Measurements from ENCODE around the gene CPEB1.

CPEB1 gene

GRCh38 chr15:82571722-82572222, 75.4 kb downstream of the CPEB1 start (continued):
- TF ChIP-seq ZNF629 (tag by site-specific recombination; IDR thresholded peaks at IDR 0.05) (peak; percentile 89), ZNF302 (tag by site-specific recombination; IDR thresholded peaks at IDR 0.05; ENCODE audit: low read depth) (no peak), TCF7L2 (IDR thresholded peaks at IDR 0.05; ENCODE audit: borderline replicate concordance, low read depth, low read length) (0 out of 2 replicates have a peak, but pooled peaks have one; percentile 6), SP3 (tag by site-specific recombination; IDR thresholded peaks at IDR 0.05) (peak; percentile 87), KLF9 (tag by site-specific recombination; IDR thresholded peaks at IDR 0.05; ENCODE audit: low read depth) (no peak; the same call in 1 of the 2 replicates), ZXDB (tag by site-specific recombination; IDR thresholded peaks at IDR 0.05) (0 out of 2 replicates have a peak, but pooled peaks have one; percentile 66), ZEB2 (tag by site-specific recombination; IDR thresholded peaks at IDR 0.05) (peak; percentile 76), ZNF792 (tag by site-specific recombination; IDR thresholded peaks at IDR 0.05) (peak; percentile 43; the same call in 1 of the 2 replicates), ZNF600 (tag by site-specific recombination; IDR thresholded peaks at IDR 0.05) (peak; percentile 98), ZIC2 (tag by site-specific recombination; IDR thresholded peaks at IDR 0.05) (peak; percentile 77), ZNF837 (tag by site-specific recombination; IDR thresholded peaks at IDR 0.05) (no peak), ZNF76 (tag by site-specific recombination; IDR thresholded peaks at IDR 0.05; ENCODE audit: borderline replicate concordance, low read depth) (peak; percentile 36; the same call in 1 of the 2 replicates), PBX3 (CRISPR knock-in tag; IDR thresholded peaks at IDR 0.05) (0 out of 2 replicates have a peak, but pooled peaks have one; percentile 19), GLI2 (tag by site-specific recombination; IDR thresholded peaks at IDR 0.05; ENCODE audit: borderline replicate concordance, low read depth) (no peak), ZNF660 (tag by site-specific recombination; IDR thresholded peaks at IDR 0.05) (peak; percentile 80), GLIS2 (tag by site-specific recombination; IDR thresholded peaks at IDR 0.05) (peak; percentile 90), ZNF830 (tag by site-specific recombination; IDR thresholded peaks at IDR 0.05; ENCODE audit: low read depth) (no peak)
- TF ChIP-seq, protein P1, sequence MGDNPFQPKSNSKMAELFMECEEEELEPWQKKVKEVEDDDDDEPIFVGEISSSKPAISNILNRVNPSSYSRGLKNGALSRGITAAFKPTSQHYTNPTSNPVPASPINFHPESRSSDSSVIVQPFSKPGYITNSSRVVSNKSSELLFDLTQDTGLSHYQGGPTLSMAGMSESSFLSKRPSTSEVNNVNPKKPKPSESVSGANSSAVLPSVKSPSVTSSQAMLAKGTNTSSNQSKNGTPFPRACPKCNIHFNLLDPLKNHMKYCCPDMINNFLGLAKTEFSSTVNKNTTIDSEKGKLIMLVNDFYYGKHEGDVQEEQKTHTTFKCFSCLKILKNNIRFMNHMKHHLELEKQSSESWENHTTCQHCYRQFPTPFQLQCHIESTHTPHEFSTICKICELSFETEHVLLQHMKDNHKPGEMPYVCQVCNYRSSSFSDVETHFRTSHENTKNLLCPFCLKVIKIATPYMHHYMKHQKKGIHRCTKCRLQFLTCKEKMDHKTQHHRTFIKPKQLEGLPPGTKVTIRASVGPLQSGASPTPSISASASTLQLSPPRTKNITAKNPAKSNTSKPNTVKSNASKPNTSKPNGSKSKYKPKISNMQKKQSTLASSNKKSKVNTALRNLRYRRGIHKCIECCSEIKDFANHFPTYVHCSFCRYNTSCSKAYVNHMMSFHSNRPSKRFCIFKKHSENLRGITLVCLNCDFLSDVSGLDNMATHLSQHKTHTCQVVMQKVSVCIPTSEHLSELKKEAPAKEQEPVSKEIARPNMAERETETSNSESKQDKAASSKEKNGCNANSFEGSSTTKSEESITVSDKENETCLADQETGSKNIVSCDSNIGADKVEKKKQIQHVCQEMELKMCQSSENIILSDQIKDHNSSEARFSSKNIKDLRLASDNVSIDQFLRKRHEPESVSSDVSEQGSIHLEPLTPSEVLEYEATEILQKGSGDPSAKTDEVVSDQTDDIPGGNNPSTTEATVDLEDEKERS (tag by site-specific recombination; IDR thresholded peaks at IDR 0.05): no peak
- TF ChIP-seq, protein P2, sequence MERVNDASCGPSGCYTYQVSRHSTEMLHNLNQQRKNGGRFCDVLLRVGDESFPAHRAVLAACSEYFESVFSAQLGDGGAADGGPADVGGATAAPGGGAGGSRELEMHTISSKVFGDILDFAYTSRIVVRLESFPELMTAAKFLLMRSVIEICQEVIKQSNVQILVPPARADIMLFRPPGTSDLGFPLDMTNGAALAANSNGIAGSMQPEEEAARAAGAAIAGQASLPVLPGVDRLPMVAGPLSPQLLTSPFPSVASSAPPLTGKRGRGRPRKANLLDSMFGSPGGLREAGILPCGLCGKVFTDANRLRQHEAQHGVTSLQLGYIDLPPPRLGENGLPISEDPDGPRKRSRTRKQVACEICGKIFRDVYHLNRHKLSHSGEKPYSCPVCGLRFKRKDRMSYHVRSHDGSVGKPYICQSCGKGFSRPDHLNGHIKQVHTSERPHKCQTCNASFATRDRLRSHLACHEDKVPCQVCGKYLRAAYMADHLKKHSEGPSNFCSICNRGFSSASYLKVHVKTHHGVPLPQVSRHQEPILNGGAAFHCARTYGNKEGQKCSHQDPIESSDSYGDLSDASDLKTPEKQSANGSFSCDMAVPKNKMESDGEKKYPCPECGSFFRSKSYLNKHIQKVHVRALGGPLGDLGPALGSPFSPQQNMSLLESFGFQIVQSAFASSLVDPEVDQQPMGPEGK (tag by site-specific recombination; IDR thresholded peaks at IDR 0.05): peak; percentile 91
- TF ChIP-seq, protein P3, sequence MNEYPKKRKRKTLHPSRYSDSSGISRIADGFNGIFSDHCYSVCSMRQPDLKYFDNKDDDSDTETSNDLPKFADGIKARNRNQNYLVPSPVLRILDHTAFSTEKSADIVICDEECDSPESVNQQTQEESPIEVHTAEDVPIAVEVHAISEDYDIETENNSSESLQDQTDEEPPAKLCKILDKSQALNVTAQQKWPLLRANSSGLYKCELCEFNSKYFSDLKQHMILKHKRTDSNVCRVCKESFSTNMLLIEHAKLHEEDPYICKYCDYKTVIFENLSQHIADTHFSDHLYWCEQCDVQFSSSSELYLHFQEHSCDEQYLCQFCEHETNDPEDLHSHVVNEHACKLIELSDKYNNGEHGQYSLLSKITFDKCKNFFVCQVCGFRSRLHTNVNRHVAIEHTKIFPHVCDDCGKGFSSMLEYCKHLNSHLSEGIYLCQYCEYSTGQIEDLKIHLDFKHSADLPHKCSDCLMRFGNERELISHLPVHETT (tag by site-specific recombination; IDR thresholded peaks at IDR 0.05): peak; percentile 23; the same call in 1 of the 2 replicates
- TF ChIP-seq, protein P4, sequence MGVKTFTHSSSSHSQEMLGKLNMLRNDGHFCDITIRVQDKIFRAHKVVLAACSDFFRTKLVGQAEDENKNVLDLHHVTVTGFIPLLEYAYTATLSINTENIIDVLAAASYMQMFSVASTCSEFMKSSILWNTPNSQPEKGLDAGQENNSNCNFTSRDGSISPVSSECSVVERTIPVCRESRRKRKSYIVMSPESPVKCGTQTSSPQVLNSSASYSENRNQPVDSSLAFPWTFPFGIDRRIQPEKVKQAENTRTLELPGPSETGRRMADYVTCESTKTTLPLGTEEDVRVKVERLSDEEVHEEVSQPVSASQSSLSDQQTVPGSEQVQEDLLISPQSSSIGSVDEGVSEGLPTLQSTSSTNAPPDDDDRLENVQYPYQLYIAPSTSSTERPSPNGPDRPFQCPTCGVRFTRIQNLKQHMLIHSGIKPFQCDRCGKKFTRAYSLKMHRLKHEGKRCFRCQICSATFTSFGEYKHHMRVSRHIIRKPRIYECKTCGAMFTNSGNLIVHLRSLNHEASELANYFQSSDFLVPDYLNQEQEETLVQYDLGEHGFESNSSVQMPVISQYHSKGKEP (tag by site-specific recombination; IDR thresholded peaks at IDR 0.05): 0 out of 2 replicates have a peak, but pooled peaks have one; percentile 48
- TF ChIP-seq, protein P5, sequence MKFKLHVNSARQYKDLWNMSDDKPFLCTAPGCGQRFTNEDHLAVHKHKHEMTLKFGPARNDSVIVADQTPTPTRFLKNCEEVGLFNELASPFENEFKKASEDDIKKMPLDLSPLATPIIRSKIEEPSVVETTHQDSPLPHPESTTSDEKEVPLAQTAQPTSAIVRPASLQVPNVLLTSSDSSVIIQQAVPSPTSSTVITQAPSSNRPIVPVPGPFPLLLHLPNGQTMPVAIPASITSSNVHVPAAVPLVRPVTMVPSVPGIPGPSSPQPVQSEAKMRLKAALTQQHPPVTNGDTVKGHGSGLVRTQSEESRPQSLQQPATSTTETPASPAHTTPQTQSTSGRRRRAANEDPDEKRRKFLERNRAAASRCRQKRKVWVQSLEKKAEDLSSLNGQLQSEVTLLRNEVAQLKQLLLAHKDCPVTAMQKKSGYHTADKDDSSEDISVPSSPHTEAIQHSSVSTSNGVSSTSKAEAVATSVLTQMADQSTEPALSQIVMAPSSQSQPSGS (tag by site-specific recombination; IDR thresholded peaks at IDR 0.05; ENCODE audit: low read depth): peak; percentile 62; the same call in 1 of the 2 replicates
- TF ChIP-seq, protein P6, sequence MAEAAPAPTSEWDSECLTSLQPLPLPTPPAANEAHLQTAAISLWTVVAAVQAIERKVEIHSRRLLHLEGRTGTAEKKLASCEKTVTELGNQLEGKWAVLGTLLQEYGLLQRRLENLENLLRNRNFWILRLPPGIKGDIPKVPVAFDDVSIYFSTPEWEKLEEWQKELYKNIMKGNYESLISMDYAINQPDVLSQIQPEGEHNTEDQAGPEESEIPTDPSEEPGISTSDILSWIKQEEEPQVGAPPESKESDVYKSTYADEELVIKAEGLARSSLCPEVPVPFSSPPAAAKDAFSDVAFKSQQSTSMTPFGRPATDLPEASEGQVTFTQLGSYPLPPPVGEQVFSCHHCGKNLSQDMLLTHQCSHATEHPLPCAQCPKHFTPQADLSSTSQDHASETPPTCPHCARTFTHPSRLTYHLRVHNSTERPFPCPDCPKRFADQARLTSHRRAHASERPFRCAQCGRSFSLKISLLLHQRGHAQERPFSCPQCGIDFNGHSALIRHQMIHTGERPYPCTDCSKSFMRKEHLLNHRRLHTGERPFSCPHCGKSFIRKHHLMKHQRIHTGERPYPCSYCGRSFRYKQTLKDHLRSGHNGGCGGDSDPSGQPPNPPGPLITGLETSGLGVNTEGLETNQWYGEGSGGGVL (tag by site-specific recombination; IDR thresholded peaks at IDR 0.05): peak; percentile 90
- TF ChIP-seq, protein P7, sequence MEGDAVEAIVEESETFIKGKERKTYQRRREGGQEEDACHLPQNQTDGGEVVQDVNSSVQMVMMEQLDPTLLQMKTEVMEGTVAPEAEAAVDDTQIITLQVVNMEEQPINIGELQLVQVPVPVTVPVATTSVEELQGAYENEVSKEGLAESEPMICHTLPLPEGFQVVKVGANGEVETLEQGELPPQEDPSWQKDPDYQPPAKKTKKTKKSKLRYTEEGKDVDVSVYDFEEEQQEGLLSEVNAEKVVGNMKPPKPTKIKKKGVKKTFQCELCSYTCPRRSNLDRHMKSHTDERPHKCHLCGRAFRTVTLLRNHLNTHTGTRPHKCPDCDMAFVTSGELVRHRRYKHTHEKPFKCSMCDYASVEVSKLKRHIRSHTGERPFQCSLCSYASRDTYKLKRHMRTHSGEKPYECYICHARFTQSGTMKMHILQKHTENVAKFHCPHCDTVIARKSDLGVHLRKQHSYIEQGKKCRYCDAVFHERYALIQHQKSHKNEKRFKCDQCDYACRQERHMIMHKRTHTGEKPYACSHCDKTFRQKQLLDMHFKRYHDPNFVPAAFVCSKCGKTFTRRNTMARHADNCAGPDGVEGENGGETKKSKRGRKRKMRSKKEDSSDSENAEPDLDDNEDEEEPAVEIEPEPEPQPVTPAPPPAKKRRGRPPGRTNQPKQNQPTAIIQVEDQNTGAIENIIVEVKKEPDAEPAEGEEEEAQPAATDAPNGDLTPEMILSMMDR (tag by site-specific recombination; IDR thresholded peaks at IDR 0.05): no peak

Data from HEK293 (cell line).